GM12865 (cell line): Measurements from ENCODE around the gene MTUS2.

Source experiments
- DNase-seq: peaks from one replicate; pipeline ENCODE4 v3.0.0; 2010; ENCODE audit warnings: low read depth
- H3K4me3 ChIP-seq: 2 replicates; pipeline ENCODE4 v1.5.1; 2011; ENCODE audit warnings: mild to moderate bottlenecking, low read depth, low read length, control low read depth
- CTCF ChIP-seq: IDR thresholded peaks from 2 replicates; pipeline ENCODE4 v1.5.1; 2011; ENCODE audit warnings: low read length, control low read depth, low read depth, inconsistent platforms; ENCODE audit not compliant: insufficient read depth; ENCODE audit errors: missing control alignments

Gene MTUS2

GRCh38 chr13:28889086-28889732, 69.1 kb downstream of the MTUS2 start:
- DNase-seq: no peak
- H3K4me3 ChIP-seq: no peak overlapping the region
- TF ChIP-seq CTCF: no peak

GRCh38 chr13:28890712-28891111, 70.6 kb downstream of the MTUS2 start:
- no peak for DNase-seq
- no peak overlapping the region for H3K4me3 ChIP-seq
- TF ChIP-seq CTCF: no peak

GRCh38 chr13:28918030-28918429, 97.9 kb downstream of the MTUS2 start:
- H3K4me3 ChIP-seq: no peak overlapping the region
- DNase-seq: no peak
- TF ChIP-seq CTCF: no peak

GRCh38 chr13:28922341-28922740, 102.2 kb downstream of the MTUS2 start:
- no peak for DNase-seq
- no peak for TF ChIP-seq CTCF
- no peak overlapping the region for H3K4me3 ChIP-seq

GRCh38 chr13:28935104-28935503, 115.0 kb downstream of the MTUS2 start:
- H3K4me3 ChIP-seq: no peak overlapping the region
- TF ChIP-seq CTCF: no peak
- DNase-seq: no peak

GRCh38 chr13:28942906-28943305, 122.8 kb downstream of the MTUS2 start:
- no peak for TF ChIP-seq CTCF
- H3K4me3 ChIP-seq: no peak overlapping the region
- no peak for DNase-seq

GRCh38 chr13:28953714-28954418, 133.7 kb downstream of the MTUS2 start:
- no peak for DNase-seq

More at GRCh38 chr13:28953714-28954418, 133.7 kb downstream of the MTUS2 start:
- no peak overlapping the region for H3K4me3 ChIP-seq
- no peak for TF ChIP-seq CTCF
